ENCODE data around the gene TRAF7.
"Not testable (repeated sequence)": the region's sequence is repeated elsewhere in the genome, so short reads cannot be mapped to it uniquely, and the experiment has no call there.

Gene TRAF7

DNA sequence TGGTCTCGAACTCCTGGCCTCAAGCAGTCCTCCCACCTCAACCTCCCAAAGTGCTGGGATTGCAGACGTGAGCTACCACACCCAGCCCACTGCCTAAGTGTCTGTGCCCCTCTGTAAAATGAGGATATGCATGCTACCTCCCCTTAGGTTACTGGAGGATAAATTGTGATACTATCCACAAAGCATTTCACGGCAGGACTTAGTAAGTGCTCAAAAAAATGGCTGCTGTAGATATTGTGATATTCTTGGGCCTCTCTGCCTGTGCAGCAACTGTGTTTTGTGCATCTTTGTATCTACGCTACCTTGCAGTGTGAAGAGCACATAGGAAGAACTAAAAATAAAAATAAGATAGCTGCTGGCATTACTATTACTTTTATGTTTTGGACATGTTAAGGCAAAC lies 42.7 kb downstream of the TRAF7 start:
- DNase-seq (ENCODE audit: low read depth in 2 of 3, low spot score in 1 of 3), result no peak

DNA sequence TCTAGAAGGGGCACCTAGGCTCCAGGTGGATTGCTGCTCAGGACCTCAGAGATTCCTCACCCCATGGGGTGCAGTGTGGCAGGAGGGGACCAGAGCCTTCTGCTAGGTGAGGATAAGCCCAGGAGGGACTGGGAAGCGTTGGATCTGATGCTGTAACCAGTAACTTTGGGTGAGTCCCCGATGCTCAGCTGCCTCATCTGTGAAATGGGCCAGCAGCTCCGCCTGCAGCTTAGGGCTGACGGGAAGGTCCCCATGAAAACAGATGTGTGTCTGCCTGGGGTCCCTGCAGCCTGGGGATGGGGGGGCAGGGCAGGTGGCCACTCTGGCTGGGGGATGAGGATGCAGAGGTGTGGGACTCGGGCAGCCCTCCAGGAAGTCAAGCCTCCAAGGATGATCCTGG lies 43.5 kb downstream of the TRAF7 start:
- DNase-seq (ENCODE audit: low read depth in 2 of 3, low spot score in 1 of 3), result no peak

DNA sequence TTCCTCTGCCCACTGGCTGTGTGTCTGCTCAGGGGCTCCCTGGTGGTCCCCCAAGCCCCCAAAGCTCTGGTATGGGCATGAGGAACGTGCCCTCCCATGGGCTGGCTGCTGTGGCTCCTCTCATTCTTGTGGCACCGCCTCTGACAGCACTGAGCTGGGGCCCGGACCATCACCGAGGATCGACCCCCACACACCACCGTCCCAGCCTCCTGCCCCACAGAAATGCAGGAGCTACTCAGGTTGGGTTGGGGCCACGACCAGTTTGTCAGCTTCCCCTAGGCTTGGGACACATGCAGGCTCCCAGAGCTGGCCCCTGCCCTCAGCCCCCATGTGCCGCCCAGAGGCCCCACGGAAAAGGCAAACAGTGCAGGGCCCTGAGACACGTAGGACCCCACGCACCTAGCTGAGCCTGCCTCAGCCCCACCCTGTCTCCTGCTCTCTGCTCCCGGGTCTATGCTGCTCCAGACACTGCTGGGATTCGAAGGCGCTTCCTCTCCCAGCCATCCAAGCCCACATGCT lies 44.1 kb downstream of the TRAF7 start:
- DNase-seq (ENCODE audit: low read depth in 2 of 3, low spot score in 1 of 3), result no peak

DNA sequence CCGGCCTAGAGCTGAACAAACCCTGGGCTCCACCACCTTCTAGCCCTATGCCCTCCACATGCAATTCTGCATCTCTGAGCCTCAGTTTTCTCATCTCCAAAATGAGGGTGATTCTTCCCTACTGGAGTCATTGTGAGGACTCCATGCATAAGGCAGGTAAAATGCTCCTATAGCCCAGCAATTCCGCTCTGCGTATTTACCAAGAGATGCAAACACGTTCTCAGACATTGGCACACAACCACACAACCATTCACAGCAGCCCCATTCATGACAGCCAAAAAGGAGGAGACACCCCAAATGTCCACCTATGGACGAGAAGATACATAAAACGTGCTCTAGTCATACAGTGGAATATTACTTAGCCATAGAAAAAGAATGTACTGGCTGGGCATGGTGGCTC lies 44.7 kb downstream of the TRAF7 start:
- no peak for DNase-seq (ENCODE audit: low read depth in 2 of 3, low spot score in 1 of 3)

DNA sequence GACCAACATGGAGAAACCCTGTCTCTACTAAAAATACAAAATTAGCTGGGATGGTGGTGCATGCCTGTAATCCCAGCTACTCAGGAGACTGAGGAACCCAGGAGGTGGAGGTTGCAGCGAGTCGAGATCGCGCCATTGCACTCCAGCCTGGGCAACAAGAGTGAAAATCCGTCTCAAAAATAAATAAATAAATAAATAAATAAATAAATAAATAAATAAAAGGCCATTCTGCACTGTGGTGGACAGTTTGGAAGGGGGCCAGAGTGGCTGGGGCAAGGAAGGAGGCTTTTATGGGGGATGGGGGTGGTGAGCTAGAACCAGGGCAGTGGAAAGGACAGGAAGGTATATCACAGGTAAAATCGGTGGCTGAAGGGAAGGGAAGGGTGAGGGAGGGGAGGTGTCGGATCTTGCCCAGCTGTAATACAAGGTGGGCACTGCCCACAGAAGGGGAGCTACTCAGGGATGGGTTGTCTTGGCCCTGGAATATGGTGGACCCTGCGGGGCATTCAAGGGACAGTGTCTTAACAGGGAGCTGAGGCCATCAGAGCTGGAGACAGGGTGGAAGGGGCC lies 47.6 kb downstream of the TRAF7 start:
- not testable (repeated sequence) for DNase-seq (ENCODE audit: low read depth in 2 of 3, low spot score in 1 of 3)

DNA sequence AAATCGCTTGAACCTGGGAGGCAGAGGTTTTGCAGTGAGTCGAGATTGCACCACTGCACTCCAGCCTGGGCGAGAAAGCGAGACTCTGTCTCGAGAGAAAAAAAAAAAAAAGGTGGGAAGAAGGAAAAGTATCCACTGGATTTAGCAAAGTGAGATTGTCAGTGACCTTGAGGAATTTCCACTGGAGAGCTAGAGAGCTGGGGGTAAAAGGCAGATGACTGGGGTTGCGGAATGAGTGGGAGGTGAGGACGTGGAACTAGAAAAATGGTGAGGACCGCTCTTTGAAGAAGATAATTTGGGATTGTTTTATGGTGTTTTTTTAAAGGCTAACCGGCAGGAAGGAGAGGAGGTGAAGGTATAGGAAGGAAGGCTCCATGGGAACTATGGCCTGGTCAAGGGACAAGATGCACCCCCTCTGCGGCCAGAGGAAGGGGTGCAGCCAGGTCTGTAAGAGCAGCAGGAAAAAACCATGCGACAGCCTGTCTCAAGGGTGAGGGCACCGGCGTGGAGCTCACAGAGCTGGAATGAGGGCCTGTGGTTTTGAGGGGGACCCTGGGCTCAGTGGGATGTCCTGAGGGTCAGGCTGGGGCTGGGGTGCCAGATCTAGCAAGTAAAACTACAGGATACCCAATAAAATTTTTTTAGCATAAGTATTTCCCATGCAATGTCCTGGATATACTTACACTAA lies 49.0 kb downstream of the TRAF7 start:
- DNase-seq (ENCODE audit: low read depth in 2 of 3, low spot score in 1 of 3), result no peak

DNA sequence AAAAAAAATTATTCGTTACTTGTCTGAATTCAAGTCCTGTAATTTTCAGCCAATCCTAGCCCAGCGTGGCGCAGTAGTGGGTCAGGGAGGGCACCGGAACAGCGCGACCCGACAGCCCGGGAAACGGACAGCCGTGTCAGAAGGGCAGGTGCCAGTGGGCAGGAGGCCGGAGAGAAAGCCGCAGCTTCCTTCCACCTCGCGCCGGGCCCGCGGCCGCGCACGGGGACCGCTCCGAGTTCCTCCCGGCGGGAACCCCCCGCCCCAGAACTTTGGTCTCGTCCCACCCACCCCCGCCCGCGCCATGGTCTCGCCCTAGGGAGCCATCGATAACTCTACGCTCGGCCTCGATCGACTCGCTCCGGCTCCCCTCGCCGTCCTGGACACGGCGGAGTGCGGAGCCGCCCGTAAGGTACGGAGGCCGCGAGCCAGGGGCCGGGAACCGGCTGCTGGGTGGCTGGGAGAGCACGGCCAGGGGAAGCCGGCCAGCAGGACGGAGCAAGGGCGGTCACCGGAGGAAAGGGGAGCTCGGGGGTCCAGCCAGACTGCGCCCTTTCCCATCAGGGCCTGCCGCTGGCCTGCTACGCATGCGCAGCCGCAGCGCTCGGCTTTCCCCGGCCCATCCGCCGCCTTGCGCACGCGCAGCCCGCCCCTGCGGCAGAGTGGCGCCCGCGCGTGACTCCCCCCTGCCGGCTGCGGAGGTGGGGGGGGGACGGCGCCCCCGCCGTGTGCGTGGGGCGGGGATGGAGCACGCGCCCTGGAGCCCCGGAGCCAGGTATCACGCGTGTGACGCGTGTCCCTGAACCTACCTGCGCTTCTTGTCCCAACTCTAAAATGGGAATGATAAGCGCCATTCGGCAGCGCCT lies 49.8 kb downstream of the TRAF7 start, which contains the start of gene MLST8:
TSS of gene MLST8 (plus strand) at position 351 of the 863 bp plus-strand sequence. CDS start 632 bp downstream, outside the sequence.
- peak; percentile 70 to 84 (median 73) for DNase-seq (ENCODE audit: low read depth in 2 of 3, low spot score in 1 of 3)

DNA sequence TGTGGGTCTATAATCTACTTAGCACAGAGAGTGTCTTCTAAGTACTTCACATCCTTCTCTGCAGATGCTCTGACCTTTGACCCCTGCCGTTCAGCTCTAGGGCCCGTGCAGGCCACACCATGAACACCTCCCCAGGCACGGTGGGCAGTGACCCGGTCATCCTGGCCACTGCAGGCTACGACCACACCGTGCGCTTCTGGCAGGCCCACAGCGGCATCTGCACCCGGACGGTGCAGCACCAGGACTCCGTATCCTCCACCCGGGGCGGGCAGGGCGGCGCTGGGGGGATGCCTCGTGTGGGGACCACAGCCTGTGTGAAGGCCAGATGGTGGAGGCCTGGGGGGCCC lies 50.4 kb downstream of the TRAF7 start:
- DNase-seq (ENCODE audit: low read depth in 2 of 3, low spot score in 1 of 3), result no peak

DNA sequence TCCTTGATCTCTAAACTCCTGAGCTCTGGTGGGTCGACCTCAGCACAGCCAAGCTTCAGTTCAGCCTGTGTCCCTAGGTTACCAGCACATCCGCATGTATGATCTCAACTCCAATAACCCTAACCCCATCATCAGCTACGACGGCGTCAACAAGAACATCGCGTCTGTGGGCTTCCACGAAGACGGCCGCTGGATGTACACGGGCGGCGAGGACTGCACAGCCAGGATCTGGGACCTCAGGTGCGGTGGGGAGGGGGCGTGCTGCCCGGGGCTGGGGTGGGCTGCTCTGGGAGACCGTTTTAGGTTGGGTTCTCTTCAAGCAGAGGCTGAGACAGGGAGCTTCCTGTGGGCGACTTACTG lies 50.8 kb downstream of the TRAF7 start:
- no peak for DNase-seq (ENCODE audit: low read depth in 2 of 3, low spot score in 1 of 3)

DNA sequence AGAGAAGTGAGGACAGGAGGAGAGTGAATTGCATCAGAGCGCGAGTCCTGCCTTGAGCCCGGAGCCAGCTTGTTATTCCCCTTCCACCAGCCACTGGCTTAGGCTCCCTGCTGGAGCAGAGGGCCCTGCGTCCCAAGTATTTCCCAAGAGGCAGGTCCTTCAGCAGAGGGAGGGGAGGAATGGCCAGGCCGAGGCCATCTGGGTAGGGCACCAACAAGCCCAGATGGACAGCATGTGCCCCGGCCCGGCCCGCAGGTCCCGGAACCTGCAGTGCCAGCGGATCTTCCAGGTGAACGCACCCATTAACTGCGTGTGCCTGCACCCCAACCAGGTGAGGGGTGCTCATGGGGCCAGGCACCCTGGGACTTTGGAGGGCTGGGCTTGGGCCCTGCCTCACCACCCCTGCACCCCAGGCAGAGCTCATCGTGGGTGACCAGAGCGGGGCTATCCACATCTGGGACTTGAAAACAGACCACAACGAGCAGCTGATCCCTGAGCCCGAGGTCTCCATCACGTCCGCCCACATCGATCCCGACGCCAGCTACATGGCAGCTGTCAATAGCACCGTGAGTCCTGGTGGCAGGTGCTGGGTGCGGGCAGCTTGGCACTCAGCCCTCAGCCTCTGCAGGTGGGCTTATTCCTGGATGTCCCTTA lies 51.3 kb downstream of the TRAF7 start:
- no peak for DNase-seq (ENCODE audit: low read depth in 2 of 3, low spot score in 1 of 3)

DNA sequence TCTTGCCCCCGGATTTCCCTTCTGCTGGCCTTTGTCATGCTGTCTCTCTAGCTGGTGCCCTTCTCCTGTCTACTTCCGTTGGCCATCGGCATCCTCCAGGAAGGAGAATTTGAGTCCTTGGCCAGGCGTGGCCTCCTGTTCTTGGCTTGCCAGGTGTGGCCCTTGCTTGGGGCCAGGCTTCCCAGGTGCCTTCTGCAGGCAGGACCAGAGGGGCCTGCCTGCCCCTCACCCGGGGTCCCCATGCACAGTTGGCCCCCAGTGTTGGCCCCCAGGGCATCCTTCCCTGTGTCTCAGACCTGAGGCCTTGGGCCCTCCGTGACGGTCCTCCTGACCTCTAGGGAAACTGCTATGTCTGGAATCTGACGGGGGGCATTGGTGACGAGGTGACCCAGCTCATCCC lies 52.3 kb downstream of the TRAF7 start:
- DNase-seq (ENCODE audit: low read depth in 2 of 3, low spot score in 1 of 3), result no peak

DNA sequence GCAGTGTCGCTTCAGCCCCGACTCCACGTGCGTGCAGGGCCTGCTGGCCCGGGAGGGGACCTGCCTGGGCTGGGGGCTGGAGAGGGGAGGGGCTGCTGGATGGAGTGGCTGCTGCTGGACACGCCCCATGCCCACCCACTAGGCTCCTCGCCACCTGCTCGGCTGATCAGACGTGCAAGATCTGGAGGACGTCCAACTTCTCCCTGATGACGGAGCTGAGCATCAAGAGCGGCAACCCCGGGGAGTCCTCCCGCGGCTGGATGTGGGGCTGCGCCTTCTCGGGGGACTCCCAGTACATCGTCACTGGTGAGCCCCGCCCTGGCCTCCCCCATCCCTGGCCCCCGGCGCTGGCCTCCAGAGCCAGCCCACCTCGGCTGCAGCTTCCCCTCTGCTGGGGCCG lies 52.7 kb downstream of the TRAF7 start:
- DNase-seq (ENCODE audit: low read depth in 2 of 3, low spot score in 1 of 3), result no peak

DNA sequence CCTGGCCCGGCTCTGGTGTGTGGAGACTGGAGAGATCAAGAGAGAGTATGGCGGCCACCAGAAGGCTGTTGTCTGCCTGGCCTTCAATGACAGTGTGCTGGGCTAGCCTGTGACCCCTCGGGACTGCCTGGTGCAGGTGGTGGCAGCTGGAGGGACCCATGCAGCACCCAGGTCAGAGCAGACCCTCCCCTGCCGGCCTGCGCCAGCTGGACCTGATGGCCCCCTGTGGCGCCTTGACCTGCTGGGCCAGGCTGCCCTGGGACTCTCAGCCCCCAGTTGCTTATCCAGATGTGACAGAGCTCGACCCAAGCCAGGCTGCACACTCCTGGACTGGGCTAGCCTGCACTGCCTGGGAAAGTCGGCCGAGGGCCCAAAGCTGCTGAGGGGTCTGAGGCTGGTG lies 53.2 kb downstream of the TRAF7 start:
- DNase-seq (ENCODE audit: low read depth in 2 of 3, low spot score in 1 of 3), result no peak

DNA sequence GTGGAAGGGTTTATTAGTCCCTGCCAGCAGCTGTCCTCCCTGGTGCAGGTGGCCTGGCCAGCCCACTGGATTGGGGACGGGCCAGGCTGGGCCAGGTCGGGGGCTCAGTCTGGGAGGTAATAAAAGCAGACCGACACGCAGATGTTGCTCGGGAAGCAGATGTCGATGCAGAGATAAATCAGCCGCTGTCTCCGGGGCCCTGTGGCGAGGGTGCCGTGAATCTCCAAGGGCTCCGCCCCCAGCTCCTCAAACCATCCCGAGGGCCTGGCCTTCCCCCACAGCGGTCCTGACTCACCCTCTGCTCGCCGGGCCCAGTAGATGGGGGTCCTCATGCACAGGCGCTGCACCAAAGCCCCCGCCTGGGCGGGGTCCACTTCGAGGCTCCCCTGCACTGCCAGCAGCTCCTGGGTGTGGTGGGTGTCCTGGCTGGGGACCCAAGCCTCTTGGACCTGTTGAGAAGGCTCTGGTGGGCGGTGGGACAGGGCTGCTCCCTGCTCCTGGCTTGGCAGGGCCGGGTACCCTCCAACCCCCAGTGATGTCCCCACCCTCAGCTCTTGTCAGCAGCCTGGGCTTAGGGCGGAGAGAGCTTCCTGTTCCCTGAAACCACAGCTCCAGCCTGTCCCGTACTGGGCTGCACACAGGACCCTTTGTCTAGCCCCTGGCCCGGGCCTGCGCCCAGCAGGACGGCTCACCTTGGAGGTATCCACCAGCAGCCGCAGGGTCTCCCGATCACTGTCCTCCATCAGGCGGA lies 53.9 kb downstream of the TRAF7 start:
- DNase-seq (ENCODE audit: low read depth in 2 of 3, low spot score in 1 of 3), result no peak

DNA sequence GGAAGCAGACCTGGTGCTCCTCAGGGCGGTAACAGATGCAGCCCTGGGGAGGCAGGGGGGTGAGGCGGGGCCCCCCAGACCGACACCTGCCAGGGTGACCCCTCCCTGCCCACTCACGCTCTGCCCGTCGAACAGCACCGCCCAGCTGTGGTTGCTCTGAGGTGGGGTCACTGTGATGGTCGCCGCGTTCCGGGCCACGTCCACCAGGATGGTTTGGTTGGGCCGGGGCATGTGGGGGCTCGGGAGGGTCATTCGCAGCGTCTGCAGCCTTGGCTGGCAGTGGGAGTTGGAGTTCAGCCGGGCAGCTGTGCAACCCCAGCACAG lies 54.4 kb downstream of the TRAF7 start:
- no peak for DNase-seq (ENCODE audit: low read depth in 2 of 3, low spot score in 1 of 3)

DNA sequence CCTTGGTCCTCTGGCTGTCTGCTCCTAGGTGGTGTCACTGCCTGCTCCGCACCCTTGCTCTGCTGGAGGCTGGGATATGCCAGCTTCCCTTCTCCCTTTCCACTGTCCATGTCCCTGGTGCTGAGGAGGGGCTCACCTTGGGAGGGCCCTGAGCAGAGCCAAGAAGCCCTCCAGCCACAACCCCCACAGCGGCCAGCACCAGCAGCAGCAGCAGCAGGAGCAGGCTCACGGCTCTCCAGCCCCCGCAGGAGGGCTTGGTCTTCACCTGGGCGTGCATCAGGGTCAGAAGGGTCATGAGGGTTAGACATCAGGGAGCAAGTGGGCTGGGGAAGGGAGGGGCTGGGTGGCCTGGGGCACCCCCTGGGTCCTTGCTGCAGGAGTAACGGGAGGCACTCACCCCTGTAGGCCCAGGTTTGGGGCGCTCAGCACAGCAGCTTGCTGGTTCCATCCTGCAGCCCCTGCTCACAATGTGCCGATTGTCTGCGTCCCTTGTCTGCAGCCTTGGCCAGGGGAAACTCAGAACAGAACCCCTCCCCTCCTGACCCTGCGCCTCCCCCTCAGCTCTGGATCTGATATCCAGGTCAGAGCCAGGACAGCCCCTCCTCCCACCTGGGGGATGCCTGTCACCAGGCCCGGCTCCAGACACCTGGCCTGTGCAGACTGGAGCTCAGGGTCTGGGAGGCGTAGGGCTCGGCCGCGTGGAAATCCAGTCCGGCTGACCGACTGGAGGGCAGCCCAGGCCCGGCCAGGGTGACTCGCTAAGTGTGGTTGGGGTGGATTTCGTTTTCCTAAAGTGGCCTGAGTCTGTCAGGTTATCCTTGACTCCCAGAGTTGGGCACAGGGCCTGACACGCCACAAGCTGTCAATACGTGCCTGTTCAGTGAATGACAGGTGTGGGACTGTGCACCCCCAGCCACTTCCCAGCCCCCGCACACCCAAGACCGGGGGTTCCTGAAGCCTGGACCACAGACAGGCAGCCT lies 55.1 kb downstream of the TRAF7 start, which contains the start of gene BRICD5:
TSS of gene BRICD5 (minus strand) at position 478 of the 980 bp plus-strand sequence. CDS start at position 448, 30 bp downstream.
- no peak for DNase-seq (ENCODE audit: low read depth in 2 of 3, low spot score in 1 of 3)

DNA sequence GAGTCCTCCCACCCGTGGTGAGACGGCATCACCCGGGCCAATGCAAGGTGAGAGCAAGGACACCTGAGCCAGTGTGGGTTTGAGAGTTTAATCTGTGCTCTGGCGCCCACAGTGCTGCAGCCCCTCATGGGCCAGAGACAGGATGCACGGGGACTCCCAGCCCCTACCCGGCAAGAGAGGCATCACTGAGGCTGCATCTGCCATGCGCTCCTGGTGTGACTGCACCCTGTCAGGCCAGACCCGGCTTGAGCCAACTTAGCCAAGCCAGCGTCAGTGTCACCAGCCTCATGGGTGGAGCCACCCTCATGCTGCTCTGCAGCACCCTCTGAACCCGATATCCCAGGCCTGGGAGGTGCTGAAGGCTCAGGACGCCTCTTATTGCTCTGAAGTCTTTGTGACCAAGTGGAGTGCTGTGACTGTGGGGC lies 56.4 kb downstream of the TRAF7 start:
- no peak for DNase-seq (ENCODE audit: low read depth in 2 of 3, low spot score in 1 of 3)

DNA sequence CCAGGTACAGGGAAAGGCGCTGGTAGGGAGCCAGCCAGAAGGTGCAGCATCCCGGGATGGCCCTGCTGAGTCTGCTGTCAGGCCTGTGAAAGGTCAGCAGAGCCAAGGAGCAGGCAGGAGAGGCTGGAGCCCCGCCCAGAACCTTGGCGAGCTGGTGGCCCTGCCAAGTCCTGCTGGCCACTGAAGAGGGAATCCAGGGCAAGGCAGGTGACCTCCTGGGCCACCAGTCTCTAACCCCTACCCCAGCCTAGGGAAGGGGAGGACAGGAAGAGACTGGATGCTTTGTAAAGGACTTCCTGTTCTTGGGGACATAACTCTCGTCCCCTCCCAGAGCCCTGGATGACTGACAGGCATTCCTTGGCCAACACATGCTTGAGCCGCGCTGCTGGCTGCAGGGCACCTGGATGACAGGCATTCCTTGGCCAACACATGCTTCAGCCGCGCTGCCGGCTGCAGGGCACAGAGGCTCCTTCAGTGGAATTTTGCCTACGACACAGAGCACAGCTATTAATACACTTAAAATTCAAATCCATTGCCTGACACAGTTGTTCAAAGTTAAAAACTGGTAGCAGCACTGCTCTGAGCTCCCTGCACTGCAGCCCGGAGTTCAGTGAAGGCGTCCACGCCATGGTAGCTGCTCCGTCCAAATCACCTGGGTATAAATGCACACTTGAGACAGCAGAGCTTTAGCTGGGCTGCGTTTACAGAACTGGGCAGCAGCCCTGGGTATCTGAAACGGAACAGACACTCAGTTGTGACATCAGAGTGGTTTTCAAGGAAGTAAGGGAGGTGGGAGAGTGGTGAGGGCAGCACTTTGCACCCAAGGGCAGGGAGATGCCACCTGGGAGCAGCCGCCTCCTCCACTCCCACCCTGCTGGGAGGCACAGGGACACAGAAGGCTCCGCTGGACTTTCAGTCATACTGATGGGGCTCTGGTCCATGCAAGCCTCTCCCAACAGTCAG lies 57.1 kb downstream of the TRAF7 start:
- no peak for DNase-seq (ENCODE audit: low read depth in 2 of 3, low spot score in 1 of 3)
